ENCODE data around the gene TBC1D14.

TBC1D14 gene

GRCh38 chr4:6923507-6923906 lies 13.9 kb downstream of the TBC1D14 start:
- peaks cover 24% of the 10 kb centered on the region; the same call in 1 of the 2 replicates for H3K79me2 ChIP-seq (ENCODE audit: insufficient read depth, low read length)
- H3K4me2 ChIP-seq (ENCODE audit: low read depth, low read length, poor library complexity, severe bottlenecking), result no peak overlapping the region

DNA sequence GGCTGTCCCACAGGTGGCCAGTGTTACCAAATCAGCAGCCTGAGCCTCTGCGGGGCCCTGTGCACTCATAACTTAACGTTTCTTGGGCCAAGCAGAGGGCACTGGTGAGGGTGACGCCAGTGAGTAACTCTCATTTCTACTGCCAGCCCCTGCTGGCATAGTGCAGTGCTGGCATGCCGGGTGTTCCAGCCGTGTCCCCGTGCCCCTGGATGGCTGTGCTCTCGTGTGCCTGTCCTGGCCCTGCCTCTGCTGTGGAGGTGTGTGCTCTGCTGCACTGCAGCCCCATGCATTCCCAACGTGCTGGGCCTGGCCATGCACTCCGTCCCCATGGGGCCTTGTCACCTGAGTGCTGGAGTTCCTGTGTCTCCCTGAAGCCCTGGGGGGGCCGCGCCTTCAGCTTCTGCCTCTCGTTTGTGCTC lies 14.7 kb downstream of the TBC1D14 start:
- H3K4me3 ChIP-seq (ENCODE audit: low read length, poor library complexity, severe bottlenecking), result no peak overlapping the region
- H3K9me3 ChIP-seq (ENCODE audit: insufficient read depth, low read depth, low read length), result no peaks in the 10 kb centered on the region
- no peak overlapping the region for H3K9ac ChIP-seq (ENCODE audit: low read depth, low read length, poor library complexity, severe bottlenecking)
- TF ChIP-seq, protein P1, sequence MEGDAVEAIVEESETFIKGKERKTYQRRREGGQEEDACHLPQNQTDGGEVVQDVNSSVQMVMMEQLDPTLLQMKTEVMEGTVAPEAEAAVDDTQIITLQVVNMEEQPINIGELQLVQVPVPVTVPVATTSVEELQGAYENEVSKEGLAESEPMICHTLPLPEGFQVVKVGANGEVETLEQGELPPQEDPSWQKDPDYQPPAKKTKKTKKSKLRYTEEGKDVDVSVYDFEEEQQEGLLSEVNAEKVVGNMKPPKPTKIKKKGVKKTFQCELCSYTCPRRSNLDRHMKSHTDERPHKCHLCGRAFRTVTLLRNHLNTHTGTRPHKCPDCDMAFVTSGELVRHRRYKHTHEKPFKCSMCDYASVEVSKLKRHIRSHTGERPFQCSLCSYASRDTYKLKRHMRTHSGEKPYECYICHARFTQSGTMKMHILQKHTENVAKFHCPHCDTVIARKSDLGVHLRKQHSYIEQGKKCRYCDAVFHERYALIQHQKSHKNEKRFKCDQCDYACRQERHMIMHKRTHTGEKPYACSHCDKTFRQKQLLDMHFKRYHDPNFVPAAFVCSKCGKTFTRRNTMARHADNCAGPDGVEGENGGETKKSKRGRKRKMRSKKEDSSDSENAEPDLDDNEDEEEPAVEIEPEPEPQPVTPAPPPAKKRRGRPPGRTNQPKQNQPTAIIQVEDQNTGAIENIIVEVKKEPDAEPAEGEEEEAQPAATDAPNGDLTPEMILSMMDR (conservative IDR thresholded peaks at IDR 0.05; ENCODE audit: low read length), result no peak
- no peak for TF ChIP-seq EZH2phosphoT487 (IDR thresholded peaks at IDR 0.05; ENCODE audit: borderline replicate concordance)
- no peak overlapping the region for H3K4me2 ChIP-seq (ENCODE audit: low read depth, low read length, poor library complexity, severe bottlenecking)
- peaks cover 24% of the 10 kb centered on the region; the same call in 1 of the 2 replicates for H3K79me2 ChIP-seq (ENCODE audit: insufficient read depth, low read length)
- H3F3A ChIP-seq (ENCODE audit: low read depth), result no peaks in the 10 kb centered on the region
- H4K20me1 ChIP-seq (ENCODE audit: insufficient read depth, low read length, poor library complexity, severe bottlenecking), result no peaks in the 10 kb centered on the region
- H2AFZ ChIP-seq (ENCODE audit: low read length), result no peak overlapping the region
- no peaks in the 10 kb centered on the region for H3K9me2 ChIP-seq (replicated peaks; ENCODE audit: low read depth, low read length)
- peaks cover 29% of the 10 kb centered on the region for H3K4me1 ChIP-seq (ENCODE audit: insufficient read depth, low read length, poor library complexity, severe bottlenecking)
- no peaks in the 10 kb centered on the region for H3K27me3 ChIP-seq (ENCODE audit: insufficient read depth, low read length, poor library complexity, severe bottlenecking)
- peaks cover 17% of the 10 kb centered on the region; the same call in 1 of the 2 replicates for H3K36me3 ChIP-seq (ENCODE audit: insufficient read depth, low read length)

More at GRCh38 chr4:6923507-6923906, 13.9 kb downstream of the TBC1D14 start:
- H3K36me3 ChIP-seq (ENCODE audit: insufficient read depth, low read length), result peaks cover 17% of the 10 kb centered on the region; the same call in 1 of the 2 replicates
- H3K9ac ChIP-seq (ENCODE audit: low read depth, low read length, poor library complexity, severe bottlenecking), result no peak overlapping the region
- no peaks in the 10 kb centered on the region for H3K9me3 ChIP-seq (ENCODE audit: insufficient read depth, low read depth, low read length)
- H3K9me2 ChIP-seq (replicated peaks; ENCODE audit: low read depth, low read length), result no peaks in the 10 kb centered on the region
- H3K4me3 ChIP-seq (ENCODE audit: low read length, poor library complexity, severe bottlenecking), result no peak overlapping the region
- H3K27me3 ChIP-seq (ENCODE audit: insufficient read depth, low read length, poor library complexity, severe bottlenecking), result no peaks in the 10 kb centered on the region
- H2AFZ ChIP-seq (ENCODE audit: low read length), result no peak overlapping the region
- TF ChIP-seq EZH2phosphoT487 (IDR thresholded peaks at IDR 0.05; ENCODE audit: borderline replicate concordance), result no peak
- TF ChIP-seq, protein P1 (conservative IDR thresholded peaks at IDR 0.05; ENCODE audit: low read length), result no peak
- peaks cover 4% of the 10 kb centered on the region for H4K20me1 ChIP-seq (ENCODE audit: insufficient read depth, low read length, poor library complexity, severe bottlenecking)
- H3K4me1 ChIP-seq (ENCODE audit: insufficient read depth, low read length, poor library complexity, severe bottlenecking), result peaks cover 33% of the 10 kb centered on the region
- no peaks in the 10 kb centered on the region for H3F3A ChIP-seq (ENCODE audit: low read depth)

DNA sequence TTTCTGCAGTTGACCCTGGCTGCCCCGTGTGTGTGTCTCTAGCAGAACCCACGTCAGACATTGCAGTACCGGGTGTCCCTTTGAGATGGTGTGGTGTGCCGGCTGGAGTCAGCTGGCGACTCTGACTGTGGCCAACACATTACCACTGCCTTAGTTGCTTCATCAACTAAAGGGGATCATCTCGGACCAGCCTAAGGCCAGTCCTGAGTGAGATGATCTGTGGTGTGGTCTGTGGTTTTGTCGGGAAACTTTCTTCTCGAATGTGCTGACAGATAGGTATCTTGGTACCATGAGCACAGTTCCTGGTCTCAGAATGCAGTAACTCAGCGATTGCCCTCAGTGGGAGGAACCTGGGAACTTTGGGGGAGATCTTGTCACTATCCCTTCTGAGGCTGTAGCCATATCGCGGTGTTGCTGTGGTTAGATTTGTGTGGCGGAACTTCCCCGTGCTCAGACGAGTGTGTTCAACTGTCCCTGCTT lies 15.8 kb downstream of the TBC1D14 start:
- Histone ChIP-seq H3K27me3 (ENCODE audit: insufficient read depth, low read length, poor library complexity, severe bottlenecking) (no peaks in the 10 kb centered on the region), H3K9me2 (replicated peaks; ENCODE audit: low read depth, low read length) (no peaks in the 10 kb centered on the region), H3K79me2 (ENCODE audit: insufficient read depth, low read length) (peaks cover 20% of the 10 kb centered on the region; the same call in 1 of the 2 replicates), H3K9me3 (ENCODE audit: insufficient read depth, low read depth, low read length) (no peaks in the 10 kb centered on the region), H4K20me1 (ENCODE audit: insufficient read depth, low read length, poor library complexity, severe bottlenecking) (no peaks in the 10 kb centered on the region), H3K4me3 (ENCODE audit: low read length, poor library complexity, severe bottlenecking) (no peak overlapping the region), H3K36me3 (ENCODE audit: insufficient read depth, low read length) (peaks cover 17% of the 10 kb centered on the region; the same call in 1 of the 2 replicates), H3K4me2 (ENCODE audit: low read depth, low read length, poor library complexity, severe bottlenecking) (no peak overlapping the region), H3K4me1 (ENCODE audit: insufficient read depth, low read length, poor library complexity, severe bottlenecking) (peaks cover 29% of the 10 kb centered on the region), H3F3A (ENCODE audit: low read depth) (no peaks in the 10 kb centered on the region), H2AFZ (ENCODE audit: low read length) (no peak overlapping the region), H3K9ac (ENCODE audit: low read depth, low read length, poor library complexity, severe bottlenecking) (no peak overlapping the region)
- TF ChIP-seq, protein P1 (conservative IDR thresholded peaks at IDR 0.05; ENCODE audit: low read length), result no peak
- no peak for TF ChIP-seq EZH2phosphoT487 (IDR thresholded peaks at IDR 0.05; ENCODE audit: borderline replicate concordance)

Measured in Loucy (cell line).